Erythroblast (primary cell): ENCODE data around the gene GPR68.
A peak's percentile ranks its signal among the peaks of the same experiment; 100 is the strongest.

Experiments
- DNase-seq, 2 experiments: peaks; one replicate each; lab custom pipeline; 2025; lab: John Stamatoyannopoulos, UW
- GATA1 ChIP-seq: IDR thresholded peaks from 2 replicates; pipeline ENCODE4 v1.6.1; 2011; ENCODE audit warnings: low read depth, mild to moderate bottlenecking, control low read depth, low read length, moderate library complexity
- POLR2A ChIP-seq: IDR thresholded peaks from 2 replicates; pipeline ENCODE4 v1.6.1; 2011; ENCODE audit warnings: mild to moderate bottlenecking, low read length

GPR68 gene

GRCh38 chr14:91244501-91244901, at the start of gene GPR68:
GPR68 (minus strand) TSS chr14:91244704; CDS start chr14:91235050, 9,654 bp downstream.
- TF ChIP-seq GATA1 (no peak), POLR2A (no peak)
- DNase-seq = no peak

- no peak for TF ChIP-seq POLR2A
- no peak for TF ChIP-seq GATA1
- no peak for DNase-seq
These were observed 49.6 kb upstream of the GPR68 start for GRCh38 chr14:91294153-91294552.

GRCh38 chr14:91293281-91293680, 48.8 kb upstream of the GPR68 start:
- DNase-seq = peak; percentile 16 to 40
- TF ChIP-seq GATA1 (no peak), POLR2A (no peak)

- TF ChIP-seq GATA1 (no peak), POLR2A (no peak)
These were observed 48.0 kb upstream of the GPR68 start for GRCh38 chr14:91292491-91292890.

GRCh38 chr14:91291786-91292405, 47.4 kb upstream of the GPR68 start:
- no peak for DNase-seq
- TF ChIP-seq GATA1 (no peak), POLR2A (no peak)

More at GRCh38 chr14:91292491-91292890, 48.0 kb upstream of the GPR68 start:
- no peak for DNase-seq

GRCh38 chr14:91290986-91291385, 46.5 kb upstream of the GPR68 start:
- no peak for DNase-seq
- TF ChIP-seq POLR2A = no peak
- no peak for TF ChIP-seq GATA1

- TF ChIP-seq GATA1 = no peak
- TF ChIP-seq POLR2A = no peak
These were observed 45.0 kb upstream of the GPR68 start for GRCh38 chr14:91289464-91289863.

GRCh38 chr14:91288876-91289275, 44.4 kb upstream of the GPR68 start:
- DNase-seq = no peak
- no peak for TF ChIP-seq POLR2A
- TF ChIP-seq GATA1 = no peak

More at GRCh38 chr14:91289464-91289863, 45.0 kb upstream of the GPR68 start:
- DNase-seq = no peak

- peak; percentile 72 to 85 for DNase-seq
- TF ChIP-seq GATA1 (no peak), POLR2A (no peak)
These were observed 42.0 kb upstream of the GPR68 start for GRCh38 chr14:91286530-91286937.

- TF ChIP-seq POLR2A = no peak
- TF ChIP-seq GATA1 = no peak
- DNase-seq = no peak
These were observed 40.5 kb upstream of the GPR68 start for GRCh38 chr14:91284791-91285548.

GRCh38 chr14:91284146-91284790, 39.8 kb upstream of the GPR68 start:
- no peak for DNase-seq
- TF ChIP-seq POLR2A (no peak), GATA1 (no peak)

GRCh38 chr14:91283666-91284065, 39.2 kb upstream of the GPR68 start:
- TF ChIP-seq POLR2A (no peak), GATA1 (no peak)
- DNase-seq = no peak

GRCh38 chr14:91282954-91283645, 38.6 kb upstream of the GPR68 start:
- no peak for TF ChIP-seq POLR2A
- TF ChIP-seq GATA1 = no peak

More at GRCh38 chr14:91282954-91283645, 38.6 kb upstream of the GPR68 start:
- no peak for DNase-seq
